Measurements from ENCODE around the gene HCST.

Gene HCST

DNA sequence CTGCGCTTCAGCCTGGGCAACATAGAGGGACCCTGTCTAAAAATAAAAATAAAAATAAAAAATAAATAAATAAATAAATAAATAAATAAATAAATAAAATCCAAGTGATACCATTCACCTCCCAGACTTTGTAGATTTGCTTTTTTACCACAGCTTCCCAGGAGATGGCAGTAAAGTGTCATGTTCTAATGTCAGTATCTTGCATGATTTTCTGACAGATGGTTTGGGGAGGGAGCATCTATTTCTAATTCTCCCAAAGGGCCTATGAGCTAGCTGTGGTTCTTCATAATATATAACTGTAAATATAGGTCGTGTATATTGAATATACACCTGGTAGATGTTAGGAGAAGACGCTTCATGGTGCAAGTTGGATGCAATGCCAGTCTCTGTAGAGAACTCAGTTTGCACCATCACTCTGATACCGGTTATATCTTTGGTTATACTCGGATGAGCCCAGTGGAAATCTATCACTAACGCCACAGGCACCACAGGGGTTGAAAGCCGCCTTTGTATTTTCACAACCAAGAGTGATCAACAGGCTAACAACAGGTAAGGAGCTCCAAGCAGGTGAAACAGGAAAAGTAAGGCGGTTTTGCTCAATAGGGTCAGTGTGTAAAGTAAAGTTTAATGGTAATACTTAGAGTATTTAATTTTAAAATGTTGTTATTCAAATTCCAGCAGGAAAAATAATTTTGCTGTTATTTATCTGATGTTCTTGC is 20.1 kb upstream of the HCST start (continued):
- TF ChIP-seq ZNF558 (tag by site-specific recombination; IDR thresholded peaks at IDR 0.05): peak; percentile 98
- peak; percentile 96 for TF ChIP-seq ZBTB11 (tag by site-specific recombination; conservative IDR thresholded peaks at IDR 0.05; ENCODE audit: low read depth)
- peak; percentile 40; the same call in 1 of the 2 replicates for TF ChIP-seq ZNF280D (tag by site-specific recombination; IDR thresholded peaks at IDR 0.05)

DNA sequence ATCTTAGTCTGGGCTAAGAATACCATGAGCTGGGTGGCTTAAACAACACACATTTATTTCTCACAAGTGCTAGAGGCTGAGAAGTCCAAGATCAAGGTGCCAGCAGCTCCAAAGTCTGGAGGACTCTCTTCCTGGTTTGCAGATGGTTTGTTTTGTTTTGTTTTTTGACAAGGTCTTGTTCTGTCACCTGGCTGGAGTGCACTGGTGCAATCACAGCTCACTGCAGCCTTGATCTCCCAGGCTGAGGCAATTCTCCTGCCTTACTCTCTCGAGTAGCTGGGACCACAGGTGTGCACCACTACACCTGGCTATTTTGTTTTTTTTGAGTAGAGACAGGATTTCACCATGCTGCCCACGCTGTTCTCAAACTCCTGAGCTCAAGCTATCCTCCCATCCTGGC is 18.4 kb upstream of the HCST start:
- POLR2A ChIA-PET: interaction anchor here (0.7 to 4.4 kb wide), 7 partner anchors 9 to 528 kb away, joined by 3 to 23 read pairs (median 6); partner anchors contain the start of genes APLP1 and NFKBID
- Histone ChIP-seq H3K4me3 (ENCODE audit: low read depth, low read length) (no peak overlapping the region), H3K36me3 (ENCODE audit: control insufficient read depth in 2 of 2, insufficient read depth in 1 of 2, low read length in 2 of 2) (peaks cover 18 to 19% of the 10 kb centered on the region in 2 experiments), H3K27ac (ENCODE audit: extremely low read depth, low read depth, low read length) (no peak overlapping the region; the same call in 1 of the 2 replicates), H3K4me1 (ENCODE audit: control insufficient read depth, insufficient read depth, low read length) (peaks cover 7% of the 10 kb centered on the region), H3K9me3 (ENCODE audit: control insufficient read depth, insufficient read depth, low read depth, low read length) (no peaks in the 10 kb centered on the region; the same call in 1 of the 2 replicates)
- TF ChIP-seq ZEB2 (tag by site-specific recombination; IDR thresholded peaks at IDR 0.05) (peak; percentile 48; the same call in 1 of the 2 replicates), YY2 (tag by site-specific recombination; IDR thresholded peaks at IDR 0.05) (no peak)
- CTCF ChIA-PET: interaction anchor here (0.5 to 8.8 kb wide), 14 partner anchors 9 to 1172 kb away, joined by 3 to 185 read pairs (median 4); no protein-coding TSS in a partner anchor

DNA sequence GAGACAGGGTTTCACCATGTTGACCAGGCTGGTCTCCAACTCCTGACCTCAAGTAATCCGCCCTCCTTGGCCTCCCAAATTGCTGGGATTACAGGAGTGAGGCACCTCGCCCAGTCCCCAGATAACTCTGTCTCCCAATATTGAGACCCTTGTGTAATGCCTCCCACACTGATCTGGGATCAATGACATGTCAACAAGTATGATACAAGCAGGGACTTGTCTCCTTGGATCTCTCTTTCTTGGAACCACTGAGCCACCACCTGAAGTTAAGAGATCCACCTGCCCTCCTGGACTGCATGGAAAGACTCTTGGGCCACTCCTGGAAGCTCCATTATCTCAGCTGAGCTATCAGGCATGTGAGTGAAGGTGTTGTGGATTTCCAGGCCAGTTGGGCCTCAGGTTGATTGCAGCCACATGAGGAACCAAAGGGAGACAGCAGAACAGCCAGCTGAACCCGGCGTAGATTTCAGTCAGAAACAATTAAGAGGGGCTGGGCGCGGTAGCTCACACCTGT is 17.0 kb upstream of the HCST start:
- Histone ChIP-seq H3K27ac (ENCODE audit: extremely low read depth, low read depth, low read length) (no peak overlapping the region), H3K4me1 (ENCODE audit: control insufficient read depth, insufficient read depth, low read length) (no peaks in the 10 kb centered on the region), H3K9me3 (ENCODE audit: control insufficient read depth, insufficient read depth, low read depth, low read length) (no peaks in the 10 kb centered on the region; the same call in 1 of the 2 replicates), H3K4me3 (ENCODE audit: low read depth, low read length) (no peak overlapping the region), H3K36me3 (ENCODE audit: control insufficient read depth in 2 of 2, insufficient read depth in 1 of 2, low read length in 2 of 2) (peaks cover 28 to 33% of the 10 kb centered on the region in 2 experiments)
- no peak for TF ChIP-seq YY1 (tag by site-specific recombination; IDR thresholded peaks at IDR 0.05)
- no peak for TF ChIP-seq GFI1B (tag by site-specific recombination; IDR thresholded peaks at IDR 0.05)
- TF ChIP-seq ZNF560 (tag by site-specific recombination; IDR thresholded peaks at IDR 0.05; ENCODE audit: borderline replicate concordance): no peak
- no peak for TF ChIP-seq MEIS1 (CRISPR knock-in tag; IDR thresholded peaks at IDR 0.05; ENCODE audit: borderline replicate concordance)
- TF ChIP-seq ZNF830 (tag by site-specific recombination; IDR thresholded peaks at IDR 0.05; ENCODE audit: low read depth): no peak
- TF ChIP-seq ZNF341 (tag by site-specific recombination; IDR thresholded peaks at IDR 0.05; ENCODE audit: low read depth): no peak
- TF ChIP-seq ZNF544 (tag by site-specific recombination; IDR thresholded peaks at IDR 0.05): no peak
- no peak for TF ChIP-seq ZNF510 (tag by site-specific recombination; IDR thresholded peaks at IDR 0.05; ENCODE audit: insufficient replicate concordance)
- TF ChIP-seq ZNF555 (tag by site-specific recombination; conservative IDR thresholded peaks at IDR 0.05): no peak
- TF ChIP-seq ZNF18 (tag by site-specific recombination; IDR thresholded peaks at IDR 0.05): no peak
- TF ChIP-seq ZNF629 (tag by site-specific recombination; IDR thresholded peaks at IDR 0.05): no peak
- no peak for TF ChIP-seq ZNF184 (tag by site-specific recombination; IDR thresholded peaks at IDR 0.05)
- no peak for TF ChIP-seq ZNF146 (tag by site-specific recombination; IDR thresholded peaks at IDR 0.05)
- TF ChIP-seq ZNF114 (tag by site-specific recombination; IDR thresholded peaks at IDR 0.05): no peak
- no peak for TF ChIP-seq ZNF596 (tag by site-specific recombination; IDR thresholded peaks at IDR 0.05)
- no peak for TF ChIP-seq ZNF791 (tag by site-specific recombination; IDR thresholded peaks at IDR 0.05)
- POLR2A ChIA-PET: interaction anchor here (0.6 to 4.4 kb wide), 3 partner anchors 16 to 123 kb away, joined by 3 to 23 read pairs (median 4); no protein-coding TSS in a partner anchor
- CTCF ChIA-PET: interaction anchor here (0.6 to 8.8 kb wide), 4 partner anchors 9 to 143 kb away, joined by 3 to 185 read pairs (median 4); partner anchors contain the start of gene IGFLR1

All from HEK293 (cell line).